HG02610 (cell line): ENCODE data around the gene FOXD2.
A peak's percentile ranks its signal among the peaks of the same experiment; 100 is the strongest.

Experiments
- ATAC-seq: cut with Tn5 transposase; IDR thresholded peaks from one replicate; pipeline ENCODE4 v1.9.1; 2021; ENCODE audit warnings: mild to moderate bottlenecking, moderate library complexity; ENCODE audit not compliant: unreplicated experiment

FOXD2 gene

GRCh38 chr1:47437447-47438164, at the start of gene FOXD2:
Gene FOXD2, plus strand, starts transcription at chr1:47438044. Its CDS starts 92 bp downstream, at chr1:47438136.
- ATAC-seq: peak; percentile 82

- peak; percentile 63 for ATAC-seq
Measured at GRCh38 chr1:47388891-47389238, 49.0 kb upstream of the FOXD2 start.

GRCh38 chr1:47389731-47390130, 48.1 kb upstream of the FOXD2 start:
- ATAC-seq: no peak

- ATAC-seq: no peak
Measured at GRCh38 chr1:47390843-47391242, 47.0 kb upstream of the FOXD2 start.

- ATAC-seq: no peak
Measured at GRCh38 chr1:47393141-47393540, 44.7 kb upstream of the FOXD2 start.

GRCh38 chr1:47395433-47395832, 42.4 kb upstream of the FOXD2 start:
- no peak for ATAC-seq

- ATAC-seq: no peak
Measured at GRCh38 chr1:47396671-47397196, 41.1 kb upstream of the FOXD2 start.

- ATAC-seq: peak; percentile 53
Measured at GRCh38 chr1:47399138-47399845, 38.6 kb upstream of the FOXD2 start.

GRCh38 chr1:47399846-47400155, 38.0 kb upstream of the FOXD2 start:
- ATAC-seq: no peak

- no peak for ATAC-seq
Measured at GRCh38 chr1:47401761-47402160, 36.1 kb upstream of the FOXD2 start.

GRCh38 chr1:47402591-47402990, 35.3 kb upstream of the FOXD2 start:
- no peak for ATAC-seq

GRCh38 chr1:47403321-47403910, 34.4 kb upstream of the FOXD2 start:
- ATAC-seq: no peak

GRCh38 chr1:47405697-47406096, 32.1 kb upstream of the FOXD2 start:
- ATAC-seq: no peak

GRCh38 chr1:47406966-47407365, 30.9 kb upstream of the FOXD2 start:
- ATAC-seq: no peak

GRCh38 chr1:47407481-47407880, 30.4 kb upstream of the FOXD2 start:
- no peak for ATAC-seq

GRCh38 chr1:47409311-47410067, 28.4 kb upstream of the FOXD2 start:
- no peak for ATAC-seq

- ATAC-seq: no peak
Measured at GRCh38 chr1:47410068-47410455, 27.8 kb upstream of the FOXD2 start.

GRCh38 chr1:47411436-47411835, 26.4 kb upstream of the FOXD2 start:
- no peak for ATAC-seq

- no peak for ATAC-seq
Measured at GRCh38 chr1:47412437-47412836, 25.4 kb upstream of the FOXD2 start.

GRCh38 chr1:47415728-47416318, 22.0 kb upstream of the FOXD2 start, which contains the start of gene FOXE3:
Gene FOXE3, plus strand, starts transcription at chr1:47416285. Its CDS starts 31 bp downstream, at chr1:47416316.
- ATAC-seq: no peak
